Fibroblast of lung (primary cell): ENCODE results near the gene PLCL1.
A peak's percentile ranks its signal among the peaks of the same experiment; 100 is the strongest.

ENCODE experiments used
- EZH2 ChIP-seq: IDR thresholded peaks from 2 replicates; pipeline ENCODE4 v1.5.1; 2012; ENCODE audit warnings: low read length, control low read depth, mild to moderate bottlenecking; ENCODE audit errors: missing control alignments
- TF ChIP-seq, protein P1 (sequence below), 2 donors: IDR thresholded peaks in 1 of 2; conservative IDR thresholded peaks in 1 of 2; 1 replicate in 1 of 2; 2 replicates in 1 of 2; pipeline ENCODE4 v1.5.1; 2011 to 2012; ENCODE audit warnings: low read length in 2 of 2, control low read depth in 1 of 2, inconsistent platforms in 1 of 2, low read depth in 1 of 2, mild to moderate bottlenecking in 1 of 2

DNA sequence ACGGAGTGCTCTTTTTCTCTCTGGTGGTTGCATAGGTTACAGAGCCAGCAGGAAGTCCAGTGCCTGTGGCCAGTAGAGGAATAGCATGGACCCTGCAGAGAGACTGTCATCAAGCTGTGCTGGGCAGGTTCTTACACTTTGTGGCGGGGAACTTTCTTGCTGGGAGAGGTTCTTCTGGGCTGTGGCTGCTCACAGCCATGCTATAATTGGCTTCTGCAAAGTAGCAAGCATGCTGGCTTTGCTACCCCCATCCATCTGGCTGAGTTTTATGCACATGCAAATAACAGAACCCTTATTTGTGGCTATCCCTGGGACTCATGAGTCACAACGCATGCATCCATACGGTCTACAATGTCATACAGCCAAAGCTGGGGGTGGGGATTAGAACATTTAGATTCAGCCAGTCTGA lies 68.9 kb downstream of the PLCL1 start:
- TF ChIP-seq, protein P1, sequence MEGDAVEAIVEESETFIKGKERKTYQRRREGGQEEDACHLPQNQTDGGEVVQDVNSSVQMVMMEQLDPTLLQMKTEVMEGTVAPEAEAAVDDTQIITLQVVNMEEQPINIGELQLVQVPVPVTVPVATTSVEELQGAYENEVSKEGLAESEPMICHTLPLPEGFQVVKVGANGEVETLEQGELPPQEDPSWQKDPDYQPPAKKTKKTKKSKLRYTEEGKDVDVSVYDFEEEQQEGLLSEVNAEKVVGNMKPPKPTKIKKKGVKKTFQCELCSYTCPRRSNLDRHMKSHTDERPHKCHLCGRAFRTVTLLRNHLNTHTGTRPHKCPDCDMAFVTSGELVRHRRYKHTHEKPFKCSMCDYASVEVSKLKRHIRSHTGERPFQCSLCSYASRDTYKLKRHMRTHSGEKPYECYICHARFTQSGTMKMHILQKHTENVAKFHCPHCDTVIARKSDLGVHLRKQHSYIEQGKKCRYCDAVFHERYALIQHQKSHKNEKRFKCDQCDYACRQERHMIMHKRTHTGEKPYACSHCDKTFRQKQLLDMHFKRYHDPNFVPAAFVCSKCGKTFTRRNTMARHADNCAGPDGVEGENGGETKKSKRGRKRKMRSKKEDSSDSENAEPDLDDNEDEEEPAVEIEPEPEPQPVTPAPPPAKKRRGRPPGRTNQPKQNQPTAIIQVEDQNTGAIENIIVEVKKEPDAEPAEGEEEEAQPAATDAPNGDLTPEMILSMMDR (conservative IDR thresholded peaks at IDR 0.05 in 1 of 2, IDR thresholded peaks at IDR 0.05 in 1 of 2; ENCODE audit: low read depth in 1 of 2, low read length in 2 of 2), result peak in 1 of 2 donors; percentile 12
- no peak for TF ChIP-seq EZH2
